ENCODE data around the gene CDK5. TPM values are rescaled to one million over a fixed set of nuclear protein-coding genes. Genes with fewer than 3 reads are reported as not detected.

CDK5 gene
- polyA plus RNA-seq, 2 of the 4 experiments (the other 2 are of a cell fraction): 29.6 to 51.0 TPM

DNA sequence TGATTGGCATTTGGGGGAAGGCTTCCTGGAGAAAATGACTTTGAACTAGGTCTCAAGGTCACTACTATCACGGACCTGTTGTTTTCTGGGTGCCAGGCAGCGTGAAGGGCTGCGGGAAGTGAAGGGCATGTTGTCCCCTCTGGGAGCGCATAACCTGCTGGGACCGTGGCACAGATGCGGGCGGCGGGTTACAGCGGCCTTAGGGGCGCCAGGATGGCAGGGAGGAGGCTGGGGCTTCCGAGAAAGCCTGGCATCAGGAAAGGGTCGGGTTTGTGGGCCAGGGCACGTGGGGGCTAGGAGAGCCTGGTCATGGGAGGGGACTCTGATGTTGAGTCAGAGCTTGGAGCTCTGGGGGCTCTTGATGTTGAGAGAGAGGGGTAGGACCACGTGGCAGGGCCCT lies 7.8 kb upstream of the CDK5 start:
- ChIA-PET CTCF (interaction anchor here (1.0 to 5.7 kb wide), 5 partner anchors 9 to 42 kb away, joined by 3 to 64 read pairs (median 4); no protein-coding TSS in a partner anchor), POLR2A (interaction anchor here (1.1 kb wide), 1 partner anchor 15 kb away, joined by 4 read pairs; the partner anchor contains the start of gene FASTK)
- FAIRE-seq: no peak
- Histone ChIP-seq H3K4me3 (no peak overlapping the region), H3K4me1 (peaks cover 29% of the 10 kb centered on the region), H3K4me2 (no peak overlapping the region), H3K9me3 (no peaks in the 10 kb centered on the region), H3K27ac (peak overlapping the region in 1 of 2 experiments; percentile 99; a peak in 2 of 6 replicates)
- TF ChIP-seq ZC3H11A (IDR thresholded peaks at IDR 0.05): no peak
- TF ChIP-seq RAD21 (conservative IDR thresholded peaks at IDR 0.05 in 1 of 2, IDR thresholded peaks at IDR 0.05 in 1 of 2): no peak
- 83% methylated on average over 14 of the region's 14 CpGs for WGBS (ENCODE audit: missing lambda C conversion rate)
- DNase-seq (ENCODE audit: low read depth in 1 of 2, low spot score in 1 of 2): no peak
- ATAC-seq: no peak

DNA sequence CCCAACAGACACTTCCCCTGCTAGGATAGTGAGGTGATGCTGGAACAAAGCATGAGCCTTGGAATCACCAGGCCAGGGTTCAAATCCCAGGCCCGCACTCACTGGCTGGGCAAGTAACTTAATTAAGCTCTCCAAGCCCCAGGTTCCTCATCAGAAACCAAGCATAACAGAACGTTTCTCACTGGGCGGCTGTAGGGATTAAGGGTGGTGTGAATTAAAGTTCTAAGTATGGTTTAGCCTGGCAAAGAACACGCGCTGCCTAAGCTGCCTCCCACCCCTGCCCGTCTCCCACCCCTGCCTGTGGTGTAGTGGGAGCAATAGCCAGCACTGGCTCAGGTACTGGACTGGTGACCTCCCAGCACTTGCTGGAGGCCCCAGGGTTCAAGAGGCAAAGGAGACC lies 7.3 kb upstream of the CDK5 start:
- Histone ChIP-seq H3K9me3 (no peaks in the 10 kb centered on the region), H3K27ac (peak overlapping the region in 1 of 2 experiments; percentile 99; a peak in 2 of 6 replicates), H3K4me3 (no peak overlapping the region), H3K4me1 (peaks cover 29% of the 10 kb centered on the region), H3K4me2 (no peak overlapping the region)
- FAIRE-seq: no peak
- POLR2A ChIA-PET: no interaction called here
- CTCF ChIA-PET: interaction anchor here (5.3 to 5.7 kb wide), 2 partner anchors 10 to 22 kb away, joined by 32 to 64 read pairs; partner anchors contain the start of gene AGAP3
- no peak for TF ChIP-seq HOXA7 (CRISPR knock-in tag; IDR thresholded peaks at IDR 0.05)
- TF ChIP-seq NR3C1 (IDR thresholded peaks at IDR 0.05): no peak
- no peak for ATAC-seq
- 89% methylated on average over 6 of the region's 6 CpGs for WGBS (ENCODE audit: missing lambda C conversion rate)
- no peak for DNase-seq (ENCODE audit: low read depth in 1 of 2, low spot score in 1 of 2)

DNA sequence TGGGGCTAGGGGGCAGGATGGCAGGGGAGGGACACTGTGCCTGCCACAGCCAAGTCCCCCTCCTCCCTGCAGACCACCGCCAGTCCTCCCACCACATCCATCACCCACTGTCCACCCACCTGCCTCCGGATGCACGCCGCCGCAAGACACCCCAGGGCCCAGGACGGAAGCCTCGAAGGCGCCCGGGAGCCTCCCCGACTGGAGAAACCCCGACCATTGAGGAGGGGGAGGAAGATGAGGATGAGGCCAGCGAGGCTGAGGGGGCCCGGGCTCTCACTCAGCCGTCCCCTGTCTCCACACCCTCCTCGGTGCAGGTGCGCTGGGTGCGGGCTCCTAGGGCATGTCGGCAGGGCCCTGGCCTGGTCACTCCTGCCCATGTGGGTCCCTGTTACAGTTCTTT lies 6.8 kb upstream of the CDK5 start:
- DNase-seq (ENCODE audit: low read depth in 1 of 2, low spot score in 1 of 2) (no peak), FAIRE-seq (no peak), ATAC-seq (no peak)
- WGBS (ENCODE audit: missing lambda C conversion rate): 97% methylated on average over 18 of the region's 18 CpGs
- Histone ChIP-seq H3K27ac (peak overlapping the region in 1 of 2 experiments; percentile 99; a peak in 3 of 6 replicates), H3K4me3 (no peak overlapping the region), H3K4me2 (no peak overlapping the region), H3K9me3 (no peaks in the 10 kb centered on the region), H3K4me1 (peaks cover 29% of the 10 kb centered on the region)
- TF ChIP-seq, protein P1, sequence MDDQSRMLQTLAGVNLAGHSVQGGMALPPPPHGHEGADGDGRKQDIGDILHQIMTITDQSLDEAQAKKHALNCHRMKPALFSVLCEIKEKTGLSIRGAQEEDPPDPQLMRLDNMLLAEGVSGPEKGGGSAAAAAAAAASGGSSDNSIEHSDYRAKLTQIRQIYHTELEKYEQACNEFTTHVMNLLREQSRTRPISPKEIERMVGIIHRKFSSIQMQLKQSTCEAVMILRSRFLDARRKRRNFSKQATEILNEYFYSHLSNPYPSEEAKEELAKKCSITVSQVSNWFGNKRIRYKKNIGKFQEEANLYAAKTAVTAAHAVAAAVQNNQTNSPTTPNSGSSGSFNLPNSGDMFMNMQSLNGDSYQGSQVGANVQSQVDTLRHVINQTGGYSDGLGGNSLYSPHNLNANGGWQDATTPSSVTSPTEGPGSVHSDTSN (IDR thresholded peaks at IDR 0.05): no peak
- no peak for TF ChIP-seq RAD21 (conservative IDR thresholded peaks at IDR 0.05 in 1 of 2, IDR thresholded peaks at IDR 0.05 in 1 of 2)
- TF ChIP-seq NFE2L2 (conservative IDR thresholded peaks at IDR 0.05; ENCODE audit: low read length): no peak
- TF ChIP-seq, protein P2, sequence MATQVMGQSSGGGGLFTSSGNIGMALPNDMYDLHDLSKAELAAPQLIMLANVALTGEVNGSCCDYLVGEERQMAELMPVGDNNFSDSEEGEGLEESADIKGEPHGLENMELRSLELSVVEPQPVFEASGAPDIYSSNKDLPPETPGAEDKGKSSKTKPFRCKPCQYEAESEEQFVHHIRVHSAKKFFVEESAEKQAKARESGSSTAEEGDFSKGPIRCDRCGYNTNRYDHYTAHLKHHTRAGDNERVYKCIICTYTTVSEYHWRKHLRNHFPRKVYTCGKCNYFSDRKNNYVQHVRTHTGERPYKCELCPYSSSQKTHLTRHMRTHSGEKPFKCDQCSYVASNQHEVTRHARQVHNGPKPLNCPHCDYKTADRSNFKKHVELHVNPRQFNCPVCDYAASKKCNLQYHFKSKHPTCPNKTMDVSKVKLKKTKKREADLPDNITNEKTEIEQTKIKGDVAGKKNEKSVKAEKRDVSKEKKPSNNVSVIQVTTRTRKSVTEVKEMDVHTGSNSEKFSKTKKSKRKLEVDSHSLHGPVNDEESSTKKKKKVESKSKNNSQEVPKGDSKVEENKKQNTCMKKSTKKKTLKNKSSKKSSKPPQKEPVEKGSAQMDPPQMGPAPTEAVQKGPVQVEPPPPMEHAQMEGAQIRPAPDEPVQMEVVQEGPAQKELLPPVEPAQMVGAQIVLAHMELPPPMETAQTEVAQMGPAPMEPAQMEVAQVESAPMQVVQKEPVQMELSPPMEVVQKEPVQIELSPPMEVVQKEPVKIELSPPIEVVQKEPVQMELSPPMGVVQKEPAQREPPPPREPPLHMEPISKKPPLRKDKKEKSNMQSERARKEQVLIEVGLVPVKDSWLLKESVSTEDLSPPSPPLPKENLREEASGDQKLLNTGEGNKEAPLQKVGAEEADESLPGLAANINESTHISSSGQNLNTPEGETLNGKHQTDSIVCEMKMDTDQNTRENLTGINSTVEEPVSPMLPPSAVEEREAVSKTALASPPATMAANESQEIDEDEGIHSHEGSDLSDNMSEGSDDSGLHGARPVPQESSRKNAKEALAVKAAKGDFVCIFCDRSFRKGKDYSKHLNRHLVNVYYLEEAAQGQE (IDR thresholded peaks at IDR 0.05): no peak
- TF ChIP-seq HDAC2 (IDR thresholded peaks at IDR 0.05): no peak
- TF ChIP-seq ESRRA (IDR thresholded peaks at IDR 0.05; ENCODE audit: borderline replicate concordance, low read length): no peak
- no peak for TF ChIP-seq JUNB (IDR thresholded peaks at IDR 0.05)
- no peak for TF ChIP-seq ZC3H11A (IDR thresholded peaks at IDR 0.05)
- TF ChIP-seq ZFP36 (IDR thresholded peaks at IDR 0.05; ENCODE audit: borderline replicate concordance, partially characterized antibody): no peak
- TF ChIP-seq SREBF2 (IDR thresholded peaks at IDR 0.05): no peak
- no peak for TF ChIP-seq ZNF302 (CRISPR knock-in tag; IDR thresholded peaks at IDR 0.05)
- TF ChIP-seq, protein P3, sequence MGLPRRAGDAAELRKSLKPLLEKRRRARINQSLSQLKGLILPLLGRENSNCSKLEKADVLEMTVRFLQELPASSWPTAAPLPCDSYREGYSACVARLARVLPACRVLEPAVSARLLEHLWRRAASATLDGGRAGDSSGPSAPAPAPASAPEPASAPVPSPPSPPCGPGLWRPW (IDR thresholded peaks at IDR 0.05): no peak
- TF ChIP-seq RNF2 (IDR thresholded peaks at IDR 0.05; ENCODE audit: borderline replicate concordance, low read depth): no peak
- TF ChIP-seq FOXS1 (CRISPR knock-in tag; IDR thresholded peaks at IDR 0.05): no peak
- no peak for TF ChIP-seq RFX5 (IDR thresholded peaks at IDR 0.05)
- TF ChIP-seq, protein P4, sequence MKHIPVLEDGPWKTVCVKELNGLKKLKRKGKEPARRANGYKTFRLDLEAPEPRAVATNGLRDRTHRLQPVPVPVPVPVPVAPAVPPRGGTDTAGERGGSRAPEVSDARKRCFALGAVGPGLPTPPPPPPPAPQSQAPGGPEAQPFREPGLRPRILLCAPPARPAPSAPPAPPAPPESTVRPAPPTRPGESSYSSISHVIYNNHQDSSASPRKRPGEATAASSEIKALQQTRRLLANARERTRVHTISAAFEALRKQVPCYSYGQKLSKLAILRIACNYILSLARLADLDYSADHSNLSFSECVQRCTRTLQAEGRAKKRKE (CRISPR knock-in tag; IDR thresholded peaks at IDR 0.05; ENCODE audit: low read depth): no peak
- TF ChIP-seq, protein P5, sequence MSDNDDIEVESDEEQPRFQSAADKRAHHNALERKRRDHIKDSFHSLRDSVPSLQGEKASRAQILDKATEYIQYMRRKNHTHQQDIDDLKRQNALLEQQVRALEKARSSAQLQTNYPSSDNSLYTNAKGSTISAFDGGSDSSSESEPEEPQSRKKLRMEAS (IDR thresholded peaks at IDR 0.05): no peak
- no peak for TF ChIP-seq HOXB13 (CRISPR knock-in tag; IDR thresholded peaks at IDR 0.05; ENCODE audit: low read depth)
- TF ChIP-seq RCOR1 (IDR thresholded peaks at IDR 0.05; ENCODE audit: low read depth, low read length): no peak
- ChIA-PET POLR2A (no interaction called here), CTCF (interaction anchor here (5.3 to 5.7 kb wide), 2 partner anchors 10 to 23 kb away, joined by 32 to 64 read pairs; partner anchors contain the start of gene AGAP3)

Data from A549 (cell line).